Activated CD4-positive, alpha-beta T cell treated with anti-CD3 and anti-CD28 coated beads, Interleukin-2, amount 50 U/mL, for 16 hours (primary cell): ENCODE data around the gene IL10RB.
"Not testable (repeated sequence)": the region's sequence is repeated elsewhere in the genome, so short reads cannot be mapped to it uniquely, and the experiment has no call there.

ENCODE experiments used
- DNase-seq: peaks from one replicate; pipeline ENCODE4 v3.0.0-alpha.2; 2020

The IL10RB gene

DNA sequence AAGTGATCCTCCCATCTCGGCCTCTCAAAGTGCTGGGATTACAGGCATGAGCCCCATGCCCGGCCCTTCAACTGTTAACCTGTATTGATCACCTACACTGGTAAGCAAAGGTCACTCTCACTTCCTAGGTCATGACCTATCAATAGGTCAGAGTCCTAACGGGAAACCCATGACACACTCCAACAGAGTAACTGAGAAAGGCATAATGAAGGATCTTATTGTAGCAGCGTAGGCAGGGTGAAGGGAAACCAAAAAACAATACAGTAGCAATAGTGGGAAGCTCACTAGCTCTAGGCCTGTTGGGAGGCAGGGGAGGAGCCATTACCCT is 39.1 kb downstream of the IL10RB start:
- DNase-seq = no peak

DNA sequence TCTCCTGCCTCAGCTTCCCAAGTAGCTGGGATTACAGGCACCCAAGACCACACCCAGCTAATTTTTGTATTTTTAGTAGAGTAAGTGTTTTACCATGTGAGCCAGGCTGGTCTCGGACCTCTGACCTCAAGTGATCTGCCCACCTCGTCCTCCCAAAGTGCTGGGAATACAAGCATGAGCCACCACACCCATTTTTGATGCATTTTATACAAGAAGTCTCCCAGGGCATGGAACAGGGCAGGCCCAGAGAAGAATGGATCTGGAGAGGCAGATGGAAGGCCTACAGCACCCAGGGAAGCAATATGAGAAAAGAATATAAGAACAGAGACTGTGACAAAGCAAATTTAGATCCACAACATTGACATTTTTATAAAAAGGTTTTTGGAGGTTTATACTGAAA is 39.8 kb downstream of the IL10RB start:
- DNase-seq = no peak

DNA sequence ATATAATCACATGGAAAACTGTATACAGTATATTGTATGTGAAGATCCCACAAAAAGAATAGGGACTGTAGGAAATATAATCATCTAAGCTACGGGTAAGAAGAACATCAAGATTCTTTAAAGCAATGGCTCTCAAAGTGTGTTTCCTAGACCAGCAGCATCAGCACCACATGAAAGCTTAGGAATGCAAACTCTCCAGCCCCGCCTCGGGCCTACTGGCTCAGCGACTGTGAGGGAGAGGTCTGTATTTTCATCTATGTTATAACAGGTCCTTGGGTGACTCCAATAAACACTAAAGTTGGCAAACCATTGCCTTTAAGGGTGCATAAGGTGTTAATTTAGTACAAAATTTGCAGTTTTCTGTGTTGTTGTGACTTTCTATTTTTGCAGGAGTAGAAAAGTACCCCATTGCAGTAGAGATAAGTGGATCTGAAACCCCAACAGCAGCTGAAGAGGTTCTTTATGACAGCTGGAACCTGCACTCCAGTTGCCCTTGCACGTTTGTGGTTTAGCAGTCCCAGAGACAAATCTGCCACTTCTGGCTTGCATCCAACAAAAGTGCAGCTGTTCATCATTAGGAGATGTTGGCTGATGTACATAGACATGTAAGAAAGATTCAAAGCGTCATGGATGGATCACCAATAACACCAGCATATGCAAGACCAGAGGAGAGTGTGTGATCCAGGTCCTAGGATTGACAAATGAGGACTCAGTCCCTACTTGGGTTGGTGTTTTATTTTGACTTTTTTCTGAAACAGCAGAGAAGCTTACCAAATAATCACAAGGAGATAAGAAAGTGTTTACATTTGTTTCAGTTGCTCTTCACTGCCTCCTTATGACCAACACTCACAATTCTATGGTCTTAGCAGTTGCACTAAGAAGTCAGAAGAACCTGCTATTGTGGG is 42.7 kb downstream of the IL10RB start:
- DNase-seq = no peak

DNA sequence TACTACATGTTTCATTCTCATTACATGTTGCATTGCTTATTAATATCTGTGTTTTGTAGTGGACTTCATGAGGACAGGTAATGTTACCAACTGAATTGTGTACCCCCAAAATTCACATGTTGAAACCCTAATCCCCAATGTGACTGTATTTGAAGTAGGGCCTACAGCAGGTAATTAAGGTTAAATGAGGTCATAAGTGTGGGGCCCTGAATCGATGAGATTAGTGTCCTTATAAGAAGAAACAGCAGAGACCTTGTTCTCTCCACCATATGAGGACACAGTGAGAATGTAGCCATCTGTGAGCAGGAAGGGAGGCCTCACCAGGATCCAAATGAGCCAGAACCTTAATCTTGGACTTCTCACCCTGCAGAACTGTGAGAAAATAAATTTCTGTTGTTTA is 43.6 kb downstream of the IL10RB start:
- DNase-seq = no peak

DNA sequence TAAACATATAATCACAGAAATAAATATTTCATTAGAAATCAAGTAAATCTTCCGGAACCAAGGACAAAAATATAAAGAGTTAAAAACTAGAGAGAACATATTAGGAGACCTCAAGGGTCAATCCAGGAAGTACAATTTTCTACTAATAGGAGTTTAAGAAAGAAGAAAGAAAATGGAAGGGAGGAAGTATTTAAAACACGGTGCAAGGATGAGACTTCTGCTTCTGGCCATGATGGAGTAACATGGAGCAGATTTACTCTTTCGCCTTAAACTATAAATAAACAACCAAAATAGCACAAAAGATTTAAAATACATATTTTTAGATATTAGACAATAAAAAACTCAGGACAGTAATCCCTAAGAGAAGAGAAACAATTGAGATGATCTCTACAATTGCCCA is 46.0 kb downstream of the IL10RB start:
- no peak for DNase-seq

DNA sequence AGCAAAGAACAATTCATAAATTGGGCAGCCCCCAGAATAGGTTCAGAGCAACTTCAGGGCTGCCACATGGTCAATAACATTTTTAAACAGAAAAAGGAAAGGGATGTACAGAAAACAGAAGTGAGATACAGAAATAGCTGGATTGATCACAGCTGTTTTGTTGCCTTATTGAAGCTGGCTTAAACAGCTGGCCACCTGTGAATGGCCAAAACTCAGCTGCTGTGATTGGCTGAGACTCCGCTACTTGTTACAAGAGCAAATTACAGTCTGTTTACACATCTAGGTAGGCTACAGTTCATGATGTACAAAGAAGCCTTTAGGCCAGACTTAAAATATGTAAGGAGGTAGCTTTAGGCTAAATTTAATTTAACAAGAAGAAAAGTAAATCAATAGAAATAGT is 47.0 kb downstream of the IL10RB start:
- DNase-seq = no peak

DNA sequence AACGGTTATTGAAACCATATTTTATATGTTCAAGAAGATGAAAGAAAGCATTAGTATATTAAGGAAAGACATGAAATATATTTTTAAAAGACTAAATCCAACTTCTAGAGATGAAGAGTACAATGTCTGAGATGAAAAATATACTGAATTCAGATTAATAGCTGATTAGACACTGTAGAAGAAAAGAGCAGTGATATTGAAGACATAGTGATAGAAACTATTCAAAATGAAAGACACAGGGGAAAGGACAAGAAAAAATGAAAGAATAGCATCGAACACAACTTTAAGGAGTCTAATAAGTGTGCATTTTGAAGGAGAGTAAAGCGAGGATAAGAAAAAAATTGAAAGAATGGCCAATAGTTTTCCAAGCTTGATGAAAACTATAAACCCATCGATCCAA is 47.4 kb downstream of the IL10RB start:
- DNase-seq = no peak

DNA sequence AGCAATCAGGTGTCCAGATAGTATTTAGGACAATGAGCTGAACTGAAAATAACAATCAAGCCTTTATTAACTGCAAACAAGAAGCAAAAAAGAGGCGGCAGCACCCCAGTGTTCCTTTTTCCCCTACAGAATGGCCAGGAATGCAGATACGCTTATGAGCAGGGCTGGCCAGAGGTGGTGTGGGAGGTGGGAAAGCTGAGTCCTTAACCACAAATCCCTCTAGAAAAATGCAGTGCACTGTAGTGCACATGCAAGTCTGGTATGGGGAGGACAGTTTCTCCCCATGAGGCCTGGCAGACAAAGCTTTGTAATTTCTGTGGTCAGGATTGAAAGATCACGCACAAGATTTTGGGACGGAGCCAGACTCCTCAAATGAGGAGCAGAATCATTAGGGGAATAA is 47.9 kb downstream of the IL10RB start:
- no peak for DNase-seq

DNA sequence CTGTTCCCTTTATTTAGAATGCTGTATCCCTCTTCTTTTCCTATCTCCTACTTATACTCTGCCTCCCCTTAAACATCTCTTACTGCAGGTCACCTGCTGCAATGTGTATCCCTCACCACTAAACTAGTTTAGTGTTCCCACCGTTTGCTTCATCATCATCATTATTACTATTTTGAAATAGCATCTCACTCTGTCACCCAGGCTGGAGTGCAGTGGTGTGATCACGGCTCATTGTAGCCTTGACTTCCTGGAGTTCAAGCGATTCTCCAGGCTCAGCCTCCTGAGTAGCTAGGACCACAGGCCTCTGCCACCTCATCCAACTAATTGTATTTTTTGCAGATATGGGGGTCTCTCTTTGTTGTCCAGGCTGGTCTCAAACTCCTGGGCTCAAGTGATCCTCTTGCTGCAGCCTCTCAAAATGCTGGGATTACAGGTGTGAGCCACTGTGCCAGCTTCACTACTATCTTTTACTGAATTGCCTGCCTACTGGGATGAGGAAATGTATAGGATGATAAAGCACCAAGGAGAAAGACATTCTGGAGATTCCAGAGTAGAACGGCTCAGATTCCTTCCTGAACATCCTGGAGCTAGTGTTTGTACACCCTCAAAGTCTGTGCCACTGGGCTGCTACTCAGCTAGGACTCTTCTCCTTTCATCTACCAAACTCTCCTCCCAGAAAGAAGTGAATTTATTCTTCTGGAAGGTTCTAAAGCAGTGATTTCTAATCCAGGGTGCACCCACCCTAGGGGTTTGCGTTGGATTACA is 50.0 kb downstream of the IL10RB start:
- no peak for DNase-seq

DNA sequence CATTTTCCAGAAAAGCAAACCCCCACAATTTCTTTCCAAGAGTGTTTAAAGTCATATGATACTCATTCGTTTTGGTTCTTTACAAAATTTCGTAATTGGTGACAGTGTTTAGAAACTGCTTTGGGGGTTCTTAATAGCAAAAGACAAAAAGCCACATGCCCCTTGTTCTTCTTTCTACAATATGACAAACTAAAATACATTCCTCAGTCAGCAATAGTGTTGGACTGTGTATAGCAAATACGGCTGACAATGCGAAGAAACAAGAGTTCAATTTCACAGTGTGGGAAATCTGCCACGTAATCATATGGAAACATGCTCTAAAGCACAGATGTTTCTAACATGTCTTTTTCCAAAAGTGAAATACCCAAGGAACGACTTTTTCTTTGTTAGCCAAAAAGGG is 51.0 kb downstream of the IL10RB start:
- DNase-seq = no peak

DNA sequence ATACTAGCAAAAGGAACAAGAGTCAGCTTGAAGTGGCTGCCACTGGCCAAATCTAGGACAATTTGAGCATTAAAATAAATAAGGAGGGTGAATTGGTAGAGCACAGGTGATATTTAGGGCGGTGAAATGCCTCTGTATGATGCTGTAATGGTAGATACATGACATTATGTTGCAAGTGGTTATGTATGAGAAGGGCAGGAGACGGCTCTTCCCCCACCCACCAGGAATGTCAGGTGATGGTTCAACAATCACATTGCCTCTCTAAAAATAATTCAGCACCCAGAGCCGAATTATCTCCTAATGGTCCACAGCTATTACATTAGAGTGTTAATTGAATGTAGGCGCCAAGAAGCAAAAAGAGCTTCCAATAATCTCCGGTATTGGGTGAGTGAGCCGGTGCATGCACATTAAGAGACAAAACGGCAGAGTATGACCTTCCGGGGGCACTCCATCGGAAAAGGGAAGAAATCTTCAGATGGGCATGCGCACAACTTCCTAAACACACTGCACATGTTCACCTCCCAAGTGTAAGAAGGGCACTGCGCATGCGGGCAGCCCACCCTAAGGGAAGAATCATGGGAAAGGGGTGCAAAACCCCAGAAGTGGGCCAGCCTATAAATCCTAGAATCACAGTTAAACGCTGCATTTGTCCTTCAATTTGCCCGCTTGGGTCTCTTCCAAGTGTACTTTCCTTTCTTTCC is 51.8 kb downstream of the IL10RB start:
- DNase-seq = no peak

DNA sequence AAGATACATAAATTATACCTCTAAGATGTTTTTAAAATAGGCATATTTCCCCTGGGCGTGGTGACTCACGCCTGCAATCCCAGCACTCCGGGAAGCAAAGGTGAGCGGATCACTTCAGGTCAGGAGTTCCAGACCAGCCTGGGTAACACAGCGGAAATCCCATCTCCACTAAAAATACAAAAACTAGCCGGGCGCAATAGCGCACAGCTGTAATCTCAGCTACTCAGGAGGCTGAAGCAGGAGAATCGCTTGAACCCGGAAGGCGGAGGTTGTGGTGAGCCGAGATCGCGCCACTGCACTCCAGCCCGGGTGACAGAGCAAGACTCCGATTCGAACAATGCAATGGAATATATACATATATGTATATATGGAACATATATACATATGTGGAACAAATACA is 54.8 kb downstream of the IL10RB start:
- DNase-seq = not testable (repeated sequence)

DNA sequence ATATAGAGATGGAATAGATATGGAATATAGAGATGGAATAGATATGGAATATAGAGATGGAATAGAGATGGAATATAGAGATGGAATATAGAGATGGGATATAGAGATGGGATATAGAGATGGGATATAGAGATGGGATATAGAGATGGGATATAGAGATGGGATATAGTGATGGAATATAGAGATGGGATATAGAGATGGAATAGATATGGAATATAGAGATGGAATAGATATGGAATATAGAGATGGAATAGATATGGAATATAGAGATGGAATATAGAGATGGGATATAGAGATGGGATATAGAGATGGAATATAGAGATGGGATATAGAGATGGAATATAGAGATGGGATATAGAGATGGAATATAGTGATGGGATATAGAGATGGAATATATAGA is 57.4 kb downstream of the IL10RB start:
- not testable (repeated sequence) for DNase-seq

DNA sequence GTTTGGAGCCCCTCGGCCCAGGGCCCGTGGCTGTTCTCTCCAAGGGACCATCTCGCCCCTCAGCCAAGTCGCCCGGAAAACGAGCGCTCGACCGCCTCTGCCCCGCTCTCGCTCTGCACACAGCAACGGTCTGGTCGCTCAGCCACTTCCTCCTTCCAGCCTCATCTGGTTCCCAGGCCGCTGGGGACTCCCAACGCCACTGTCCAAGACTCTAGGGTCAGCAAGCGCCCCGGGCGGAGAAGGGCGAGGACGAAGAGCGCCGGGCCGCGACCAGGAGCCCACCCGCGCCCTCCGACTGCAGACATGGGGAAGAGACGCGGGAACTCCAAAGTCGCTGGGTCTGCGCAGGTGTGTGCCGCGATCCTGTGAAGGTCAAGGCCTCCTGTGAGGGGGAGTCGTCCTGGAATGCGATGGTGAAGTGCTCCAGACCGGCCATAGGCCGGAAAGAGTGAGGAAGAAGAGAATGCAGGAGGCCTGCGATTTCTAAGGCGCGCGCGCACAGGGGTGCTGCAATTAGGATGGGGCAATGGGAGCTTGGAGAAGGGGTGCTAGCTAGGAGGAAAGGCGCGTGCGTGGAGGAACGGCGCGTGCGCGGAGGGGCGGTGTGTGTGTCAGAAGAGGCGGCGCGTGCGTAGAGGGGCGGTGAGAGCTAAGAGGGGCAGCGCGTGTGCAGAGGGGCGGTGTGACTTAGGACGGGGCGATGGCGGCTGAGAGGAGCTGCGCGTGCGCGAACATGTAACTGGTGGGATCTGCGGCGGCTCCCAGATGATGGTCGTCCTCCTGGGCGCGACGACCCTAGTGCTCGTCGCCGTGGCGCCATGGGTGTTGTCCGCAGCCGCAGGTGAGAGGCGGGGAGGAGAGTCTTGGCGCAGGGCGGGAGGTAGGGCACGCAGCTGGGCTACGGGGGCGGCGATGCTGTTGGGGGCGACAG is 58.4 kb downstream of the IL10RB start, which contains the start of gene IFNAR1:
Gene IFNAR1, plus strand, starts transcription at position 680 of the 931 bp plus-strand sequence. Its CDS starts 86 bp downstream, at position 766.
- peak; percentile 99 for DNase-seq

DNA sequence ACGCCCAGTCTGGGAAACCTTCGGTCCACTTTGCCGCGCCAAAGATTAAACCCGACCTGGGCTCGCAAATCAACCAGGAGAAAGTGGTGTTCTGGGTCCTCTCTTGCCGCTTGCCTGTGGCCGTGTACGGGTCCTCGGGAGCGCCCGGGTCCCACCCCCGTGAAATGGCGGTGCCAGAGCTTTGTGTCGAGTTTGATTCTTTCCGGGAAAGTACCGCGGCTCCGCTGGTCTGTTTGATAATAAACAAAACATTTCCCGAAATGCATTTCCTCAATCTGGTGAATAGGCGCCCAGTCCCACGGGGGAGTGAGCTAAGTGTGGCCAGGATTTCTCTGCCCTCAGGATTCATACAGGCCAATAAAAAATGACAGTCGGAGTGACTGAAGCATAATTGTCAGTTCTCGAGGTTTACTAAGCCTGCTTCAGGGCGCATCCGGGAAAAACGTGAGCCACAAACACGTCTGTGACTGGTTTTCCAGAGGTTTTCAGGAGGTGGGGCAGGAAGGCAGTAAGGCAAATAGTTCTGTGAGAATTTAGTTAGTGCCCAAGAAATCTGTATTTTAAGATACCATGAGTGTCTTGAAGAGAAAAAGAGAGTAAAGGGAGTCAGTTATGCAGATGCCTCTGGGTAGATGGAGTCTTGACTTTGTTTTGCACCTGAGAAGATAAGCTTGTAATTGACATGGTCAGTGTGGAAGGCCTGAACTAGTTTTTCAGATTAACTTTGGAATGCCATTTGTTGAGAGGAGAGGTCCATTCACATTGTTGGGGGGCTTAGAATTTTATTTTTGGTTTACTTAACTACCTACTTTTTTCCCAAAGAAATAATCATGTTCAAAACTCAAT is 59.3 kb downstream of the IL10RB start:
- DNase-seq = peak; percentile 64

DNA sequence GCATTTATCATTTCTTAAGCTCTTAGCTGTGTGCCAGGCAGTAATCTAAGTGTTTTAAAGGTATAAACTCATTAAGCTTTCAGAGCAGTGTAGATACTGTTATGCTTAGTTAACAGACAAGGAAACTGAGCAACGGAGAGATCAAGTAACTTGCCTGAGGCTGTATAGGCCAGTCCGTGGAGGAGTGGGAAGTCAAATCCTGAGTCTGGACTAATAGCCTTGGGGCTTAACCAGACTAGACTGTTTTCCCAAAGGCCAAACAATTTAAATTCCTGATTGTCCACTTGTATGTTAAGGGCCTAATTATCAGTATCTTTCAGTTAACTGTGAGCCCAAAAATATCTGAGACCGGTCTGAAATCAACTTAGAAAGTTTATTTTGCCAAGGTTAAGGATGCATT is 61.2 kb downstream of the IL10RB start:
- no peak for DNase-seq

DNA sequence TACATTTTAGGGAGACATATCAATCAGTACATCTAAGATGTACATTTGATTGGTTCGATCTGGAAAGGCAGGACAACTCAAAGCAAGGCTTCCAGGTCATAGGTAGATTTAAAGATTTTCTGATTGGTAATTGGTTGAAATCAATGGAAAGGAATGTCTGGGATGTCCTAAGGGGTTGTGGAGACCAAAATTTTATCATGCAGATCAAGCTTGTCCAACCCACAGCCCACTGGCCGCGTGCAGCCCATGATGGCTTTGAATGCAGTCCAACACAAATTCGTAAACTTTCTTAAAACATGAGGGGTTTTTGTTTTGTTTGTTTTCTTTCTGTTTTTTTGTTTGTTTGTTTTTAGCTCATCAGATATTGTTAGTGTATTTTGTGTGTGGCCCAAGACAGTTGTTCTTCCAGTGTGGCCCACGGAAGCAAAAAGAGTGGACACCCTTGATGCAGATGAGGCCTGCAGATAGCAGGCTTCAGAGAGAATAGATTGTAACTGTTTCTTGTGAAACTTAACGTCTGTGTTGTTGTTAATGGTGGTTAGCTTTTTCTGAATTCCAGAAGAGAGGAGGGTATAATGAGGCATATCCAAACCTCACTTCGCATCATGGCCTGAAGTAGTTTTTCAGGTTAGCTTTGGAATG is 61.7 kb downstream of the IL10RB start:
- no peak for DNase-seq

DNA sequence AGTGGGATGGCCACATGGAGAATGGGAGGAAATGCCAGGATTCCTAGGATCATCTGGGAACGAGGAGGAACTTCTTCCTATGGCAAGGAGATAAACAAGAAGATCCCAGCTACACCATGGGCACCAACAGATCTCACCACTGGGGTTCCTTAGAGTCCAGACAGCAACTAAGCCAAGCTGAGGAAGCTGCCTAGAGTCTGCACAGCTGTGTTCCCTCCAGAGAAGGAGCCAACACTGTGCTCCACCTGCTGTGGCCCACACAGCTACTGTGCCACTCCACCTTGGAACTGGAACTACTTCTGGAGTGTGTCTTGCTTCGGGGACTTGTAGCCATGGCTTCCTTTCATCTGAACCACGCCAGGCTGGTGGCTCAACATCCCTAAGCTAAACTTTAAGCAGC is 64.6 kb downstream of the IL10RB start:
- no peak for DNase-seq

DNA sequence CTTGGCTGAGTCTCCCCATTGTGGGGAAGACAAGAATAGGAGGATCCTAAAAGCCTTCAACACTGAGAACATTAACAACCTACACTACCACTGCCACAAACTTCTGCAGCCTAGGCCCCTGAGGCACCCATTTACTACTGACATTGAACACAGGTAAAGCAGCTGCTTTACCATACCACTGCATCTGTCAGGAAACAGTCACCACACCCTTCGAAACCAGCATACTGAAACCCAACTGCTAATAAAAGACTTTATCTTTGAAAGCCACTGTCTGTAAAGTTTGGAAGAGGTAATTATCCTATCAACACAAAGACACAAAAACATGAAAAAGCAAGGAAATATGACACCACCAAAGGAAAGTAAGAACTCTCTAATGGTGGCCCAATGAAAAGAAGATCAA is 66.0 kb downstream of the IL10RB start:
- DNase-seq = no peak

DNA sequence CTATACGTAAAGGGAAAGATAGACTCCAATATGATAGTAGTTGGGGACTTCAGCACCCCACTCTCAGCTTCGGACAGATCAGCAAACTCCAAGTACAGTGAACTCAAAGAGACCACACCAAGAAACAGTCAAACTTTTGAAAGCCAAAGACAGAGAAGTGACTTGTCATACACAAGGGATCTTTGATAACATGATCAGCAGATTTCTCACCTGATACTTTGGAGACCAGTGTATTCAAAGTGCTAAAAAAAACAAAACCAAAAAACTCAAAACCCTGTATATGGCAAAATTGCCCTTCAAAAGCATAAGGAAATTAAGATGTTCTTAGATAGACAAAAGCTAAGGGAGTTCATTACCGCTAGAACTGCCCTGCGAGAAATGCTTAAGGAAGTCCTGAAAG is 68.0 kb downstream of the IL10RB start:
- DNase-seq = no peak

DNA sequence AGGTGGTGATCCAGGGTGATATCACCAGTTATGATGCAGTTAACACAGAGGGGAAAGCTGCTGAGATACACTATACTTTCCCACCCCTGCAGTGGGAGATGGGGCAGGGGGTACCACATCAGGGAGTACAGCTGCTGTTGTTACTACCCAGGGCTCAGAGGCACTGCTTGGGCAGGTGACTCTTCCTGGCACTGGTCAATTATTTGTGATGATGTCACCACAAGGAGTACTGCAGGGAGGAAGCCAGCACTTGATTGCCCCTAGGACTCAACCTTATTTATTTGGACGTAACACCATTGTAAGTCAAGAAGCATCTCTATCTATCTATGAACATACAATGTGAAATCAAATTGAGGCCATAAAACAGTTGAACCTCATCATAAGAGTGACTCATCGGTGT is 68.7 kb downstream of the IL10RB start:
- DNase-seq = no peak
